AG20443 (cell line): ENCODE measurements around the gene CBX4.
A peak's percentile ranks its signal among the peaks of the same experiment; 100 is the strongest.

Experiments
- DNase-seq: peaks from one replicate; pipeline ENCODE4 v3.0.0; 2012; ENCODE audit warnings: low spot score, mixed read lengths

The CBX4 gene

GRCh38 chr17:79799174-79799537 lies 40.1 kb downstream of the CBX4 start:
- no peak for DNase-seq

- DNase-seq: peak; percentile 39
These were observed 40.7 kb downstream of the CBX4 start for GRCh38 chr17:79798299-79799173.

DNA sequence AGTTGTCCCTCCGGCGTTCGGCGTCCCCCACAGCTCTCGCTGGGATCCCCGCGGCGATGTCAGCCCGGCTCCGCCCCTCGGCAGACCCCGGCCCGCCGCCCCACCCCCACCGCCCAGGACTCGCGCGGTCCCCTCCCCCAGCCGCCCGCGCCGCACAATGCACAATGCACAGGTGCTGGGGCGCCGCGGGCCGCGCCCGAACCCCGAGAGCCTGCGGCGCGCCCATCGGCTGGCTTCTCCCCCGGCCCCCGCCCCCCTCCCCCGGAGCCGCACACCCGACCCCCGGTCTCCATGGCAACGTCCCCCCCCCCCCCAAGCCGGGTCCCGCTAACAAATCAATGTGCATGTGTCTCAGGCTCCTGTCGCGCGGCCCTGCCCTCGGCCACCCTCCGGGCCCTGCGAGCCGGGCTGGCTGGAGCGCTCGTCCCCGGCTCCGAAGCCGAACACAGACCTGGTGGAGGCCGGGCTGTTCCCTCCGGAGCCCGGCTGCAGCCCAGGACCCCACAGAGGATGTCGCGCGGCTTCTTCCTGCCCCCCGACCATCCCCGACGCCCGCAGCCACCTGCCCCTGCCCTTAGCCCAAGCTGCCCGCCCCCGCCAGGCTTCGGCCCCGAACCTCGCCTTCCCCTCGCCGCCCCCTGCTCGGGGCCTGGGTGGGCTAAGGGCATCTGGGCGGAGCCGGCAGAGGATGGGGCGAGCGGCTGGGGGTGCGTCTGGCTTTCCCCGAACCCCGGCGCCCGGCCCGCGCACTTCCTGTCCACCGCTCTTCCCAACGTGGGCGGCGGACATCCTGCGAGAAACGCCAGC lies 41.5 kb downstream of the CBX4 start:
- DNase-seq: no peak

- peak; percentile 99 for DNase-seq
These were observed 42.3 kb downstream of the CBX4 start, which contains the start of gene CBX8 for GRCh38 chr17:79796763-79797491. TSS of gene CBX8 (minus strand) at chr17:79797077. CDS start at chr17:79796998, 79 bp downstream.

- no peak for DNase-seq
These were observed 42.8 kb downstream of the CBX4 start for GRCh38 chr17:79796444-79796762.

DNA sequence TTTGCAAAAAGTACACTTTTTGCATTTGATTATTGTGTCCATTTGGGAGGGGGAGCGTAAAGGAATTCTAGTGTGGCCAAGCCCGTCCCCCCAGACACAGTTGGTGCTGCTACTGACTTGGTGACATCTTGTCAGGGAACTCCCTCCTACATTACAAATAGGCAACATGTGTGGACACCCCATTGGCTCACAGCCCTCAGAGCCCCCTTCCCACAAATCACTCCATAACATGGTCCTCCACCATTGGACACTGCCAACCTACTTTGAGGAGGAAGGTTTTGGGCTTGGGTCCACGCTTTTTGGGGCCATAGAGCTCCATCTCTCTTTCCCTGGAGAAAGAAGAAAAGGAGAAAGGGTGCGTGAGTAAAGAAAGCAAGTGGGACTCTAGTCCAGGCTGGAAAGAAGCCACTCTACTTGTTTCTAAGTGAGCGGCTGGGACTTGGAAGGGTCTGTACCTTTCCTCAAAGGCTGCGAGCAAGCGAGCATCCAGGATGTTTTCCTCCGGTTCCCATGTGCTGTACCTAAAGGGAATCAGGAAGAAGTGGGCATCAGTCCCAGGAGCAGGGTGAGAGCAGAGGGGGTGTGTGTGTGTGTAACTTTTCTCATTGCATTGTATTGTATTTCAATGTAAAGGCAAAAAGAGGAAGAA lies 43.3 kb downstream of the CBX4 start:
- no peak for DNase-seq

GRCh38 chr17:79794659-79795511 lies 44.4 kb downstream of the CBX4 start:
- no peak for DNase-seq

DNA sequence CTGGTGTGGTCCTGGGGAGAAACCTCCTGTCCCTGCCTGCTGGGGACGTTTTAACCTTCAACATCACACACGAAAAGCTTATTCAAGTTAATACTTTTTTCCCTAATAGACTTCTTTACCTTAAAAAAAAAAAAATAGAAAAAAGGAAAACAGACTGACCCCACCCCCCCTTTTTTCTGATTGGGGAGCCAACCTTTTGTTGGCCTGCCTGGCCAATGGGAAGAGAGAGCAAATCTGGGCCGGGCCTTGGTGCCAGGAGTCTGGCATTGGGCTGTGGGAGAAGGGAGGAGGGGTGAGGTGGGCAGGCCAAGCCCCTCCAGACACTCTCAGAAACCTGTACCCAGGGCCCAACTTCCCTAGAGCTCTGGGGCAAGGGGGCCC lies 45.3 kb downstream of the CBX4 start:
- peak; percentile 67 for DNase-seq

DNA sequence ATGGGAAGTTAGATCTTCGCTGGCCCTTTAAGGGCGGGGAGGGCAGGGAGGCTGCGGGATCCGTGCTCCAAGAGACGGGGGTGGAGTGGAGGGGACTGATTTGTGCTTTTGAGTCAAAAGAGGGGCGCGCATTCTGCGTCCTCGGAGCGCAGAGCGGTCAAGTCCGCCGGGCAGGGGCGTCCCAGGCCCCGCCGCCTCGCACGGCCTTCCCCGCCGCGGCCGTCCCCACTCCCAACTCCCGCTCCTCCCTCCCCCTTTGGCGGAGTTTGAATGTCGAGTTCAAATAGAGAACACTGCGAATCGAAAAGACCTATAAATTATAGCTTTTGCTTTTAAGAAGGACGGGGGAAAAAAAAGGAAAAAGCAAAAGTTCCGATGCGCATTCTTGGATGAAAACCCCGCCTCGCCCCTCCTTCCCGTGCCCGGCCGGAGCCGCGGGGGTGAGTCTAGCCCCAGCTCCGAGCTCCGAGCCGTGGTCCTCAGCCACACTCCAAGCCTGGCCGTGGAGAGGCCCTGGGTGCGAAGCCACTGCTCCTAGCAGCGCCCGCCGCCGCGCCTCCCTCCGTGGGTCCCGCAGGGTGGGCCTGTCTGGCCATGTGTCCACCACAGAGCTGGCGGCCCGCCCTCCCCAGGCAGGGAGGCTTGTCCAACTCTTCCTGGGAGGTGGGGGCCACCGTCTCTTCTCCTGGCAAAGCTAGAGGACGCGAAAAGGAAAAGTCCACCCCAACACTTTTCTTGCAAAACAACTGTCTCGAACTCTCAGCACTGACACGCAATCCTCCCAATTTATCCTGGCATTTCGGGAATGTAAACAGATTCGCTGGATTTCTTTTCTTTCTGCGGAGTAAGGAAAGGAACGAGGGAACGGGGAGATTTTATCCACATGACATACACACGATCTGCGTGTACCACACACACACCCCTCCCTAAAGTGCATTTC lies 46.0 kb downstream of the CBX4 start:
- peak; percentile 74 for DNase-seq

DNA sequence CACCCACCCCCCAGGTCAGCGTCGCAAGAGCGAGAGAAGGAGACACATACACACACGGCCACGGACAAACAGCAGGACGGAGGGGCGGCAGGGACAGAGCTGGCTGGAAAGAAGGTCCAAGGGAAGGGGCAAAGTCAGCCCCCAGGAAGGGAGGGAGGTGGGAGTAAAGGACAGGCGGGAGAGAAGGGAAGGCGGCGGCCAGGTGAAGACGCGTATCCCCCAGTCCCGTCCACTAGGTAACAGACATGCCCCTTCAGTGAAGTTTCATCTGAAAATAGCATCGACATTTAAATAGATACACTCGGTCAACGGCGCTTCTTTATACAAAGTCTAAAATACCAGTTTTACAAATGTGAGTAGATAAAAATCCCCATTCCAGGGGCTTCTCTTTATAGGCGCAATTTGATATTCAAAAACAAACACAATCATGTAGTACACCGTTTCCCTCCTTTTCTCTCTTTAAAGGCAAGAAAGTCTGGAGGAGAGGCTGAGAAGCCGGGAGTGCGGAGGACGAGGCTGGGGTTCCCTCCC lies 46.8 kb downstream of the CBX4 start:
- no peak for DNase-seq

- DNase-seq: no peak
These were observed 47.5 kb downstream of the CBX4 start for GRCh38 chr17:79791735-79792161.

DNA sequence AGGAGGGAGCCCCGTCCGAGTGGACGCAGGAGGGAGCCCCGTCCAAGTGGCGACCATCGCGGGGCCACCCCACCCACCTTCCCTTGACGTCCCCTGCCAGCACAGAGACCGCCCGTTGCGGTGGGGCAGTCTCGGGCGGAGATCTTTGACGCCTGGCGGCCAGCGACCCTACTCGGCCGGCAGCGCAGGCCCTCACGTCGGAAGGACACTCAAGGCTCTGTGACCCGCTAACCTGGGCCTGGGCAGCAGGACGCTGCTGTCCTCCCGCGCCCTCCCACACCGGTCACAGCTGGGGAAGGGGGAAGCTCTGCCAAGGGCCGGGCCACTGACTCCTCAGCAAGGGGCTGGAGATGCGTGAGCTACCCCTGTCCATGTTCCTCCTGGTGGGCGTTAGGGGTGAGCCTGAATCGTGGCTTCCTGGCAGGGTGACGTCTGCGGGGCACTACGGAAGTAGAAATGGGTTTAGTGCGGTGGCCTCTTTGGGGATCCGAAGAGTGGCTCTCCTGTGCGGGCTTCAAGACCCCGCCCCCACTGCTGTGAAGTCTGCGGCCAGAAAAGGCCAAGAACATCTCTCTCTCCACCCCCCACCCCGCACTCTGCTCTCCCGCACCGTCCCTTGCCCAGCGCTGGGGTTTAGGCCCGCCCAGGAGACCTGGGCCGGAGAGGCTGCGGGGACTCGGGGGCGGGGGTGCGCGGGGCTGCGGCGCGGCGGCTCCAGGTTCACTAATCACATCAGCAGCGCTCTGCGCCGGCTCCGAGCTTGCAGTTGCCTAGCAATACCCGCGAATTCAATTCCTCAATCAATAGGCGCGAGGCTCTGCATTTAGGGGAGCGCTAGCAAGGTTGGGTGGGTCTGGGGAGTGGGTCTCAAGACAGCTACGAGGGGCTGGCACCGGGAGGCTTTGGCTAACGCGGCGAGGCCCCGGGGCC lies 48.2 kb downstream of the CBX4 start:
- DNase-seq: no peak

DNA sequence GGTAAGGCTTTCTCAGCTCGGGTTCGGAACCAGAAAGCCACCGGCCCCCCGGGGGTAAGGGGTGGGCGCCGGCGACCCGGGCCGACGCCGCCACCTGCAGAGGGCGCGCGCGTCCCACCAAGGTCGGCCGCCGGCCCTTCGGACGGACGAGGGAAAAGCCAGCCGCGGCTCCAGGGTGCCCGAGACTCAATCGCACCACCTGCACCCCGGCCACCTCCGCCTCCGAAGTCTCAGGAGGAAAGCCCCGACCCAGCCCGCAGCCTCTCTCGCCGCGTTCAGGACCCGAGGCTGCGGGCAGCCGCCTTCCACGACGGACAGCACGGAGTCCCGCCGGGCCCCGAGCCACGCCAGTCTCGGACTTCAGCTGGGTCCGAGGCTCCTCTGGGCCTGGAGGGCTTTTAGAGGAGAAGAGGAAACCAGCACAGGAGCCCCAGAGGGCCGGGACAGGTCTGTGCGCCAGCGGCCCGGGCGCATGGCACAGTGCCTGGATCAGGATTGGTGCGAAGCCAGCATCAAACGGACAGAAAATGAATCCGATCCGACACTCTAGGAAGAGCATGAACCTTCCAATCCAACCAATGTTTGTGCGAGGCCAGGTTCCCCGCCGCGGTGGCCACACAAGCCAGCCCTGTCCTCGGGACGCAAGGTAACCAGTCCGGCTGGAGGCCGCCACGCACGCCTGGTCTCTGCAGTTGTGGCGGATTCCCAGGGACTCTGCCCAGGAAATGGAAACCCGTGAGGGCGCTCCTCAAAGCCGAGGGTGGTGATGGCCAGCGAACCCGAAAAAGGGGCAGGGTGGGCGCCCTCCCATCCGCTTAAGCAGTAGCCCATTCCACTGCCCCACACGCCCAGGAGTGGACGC lies 49.1 kb downstream of the CBX4 start:
- DNase-seq: peak; percentile 80

GRCh38 chr17:79788989-79789942 lies 50.0 kb downstream of the CBX4 start:
- no peak for DNase-seq

- DNase-seq: no peak
These were observed 50.8 kb downstream of the CBX4 start for GRCh38 chr17:79788455-79788854.

DNA sequence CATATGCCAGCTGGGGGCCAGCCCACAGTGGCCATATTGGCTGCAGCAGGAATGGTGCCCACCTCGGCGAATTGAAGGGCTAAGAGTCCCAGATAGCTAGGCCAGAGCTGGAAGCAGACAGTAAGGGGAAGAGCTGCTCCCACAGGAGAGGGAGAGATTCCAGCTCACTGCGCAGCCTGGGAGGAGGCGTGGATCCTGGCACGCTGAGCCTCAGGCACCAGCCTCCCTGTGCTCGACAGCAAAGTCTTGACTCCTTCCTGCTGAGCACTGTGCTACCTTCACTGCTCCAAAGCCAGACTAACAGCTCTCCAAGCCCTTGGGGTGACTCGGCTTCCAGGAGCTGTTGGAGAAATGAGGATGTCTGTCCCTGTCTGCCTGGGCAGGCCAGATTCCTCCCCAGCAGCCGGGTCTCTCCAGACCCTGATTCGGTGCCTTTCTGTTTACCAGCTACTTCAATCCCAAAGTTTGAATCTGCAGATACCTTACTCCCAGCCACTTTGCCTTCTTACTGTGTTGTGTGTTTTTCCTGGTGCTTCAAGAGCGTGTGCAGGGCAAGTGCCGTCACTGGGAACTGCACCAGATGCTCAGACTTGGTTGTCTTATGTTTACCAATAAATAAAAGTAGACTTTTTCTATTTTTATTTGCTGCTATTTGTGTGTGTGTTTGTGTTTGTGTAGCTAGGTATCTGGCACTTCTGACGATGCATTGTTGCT lies 52.2 kb downstream of the CBX4 start:
- DNase-seq: no peak
